AG04449 (cell line): ENCODE results near the gene FAM111B.
"Not testable (repeated sequence)": the region's sequence is repeated elsewhere in the genome, so short reads cannot be mapped to it uniquely, and the experiment has no call there.

Source experiments
- CTCF ChIA-PET: fragments of 350-600 bp; formaldehyde crosslinking; extraction: SDS; loops from one replicate; lab custom pipeline; 2021; ENCODE audit warnings: antibody characterized with exemption; lab: Yijun Ruan, JAX
- POLR2A ChIA-PET: fragments of 400-600, 350-600 bp; formaldehyde crosslinking; extraction: SDS; loops from one replicate; lab custom pipeline; 2020; ENCODE audit warnings: antibody characterized with exemption, inconsistent platforms; lab: Yijun Ruan, JAX
- DNase-seq: peaks from one replicate; pipeline ENCODE4 v3.0.0-alpha.2; 2010; ENCODE audit warnings: low read depth, low spot score
- H3K4me3 ChIP-seq: 2 replicates; pipeline ENCODE4 v1.5.1; 2011; ENCODE audit warnings: low read depth, mild to moderate bottlenecking, control low read depth, low read length
- TF ChIP-seq, protein P1 (sequence below): IDR thresholded peaks from one replicate; pipeline ENCODE4 v1.5.1; 2011; ENCODE audit warnings: mild to moderate bottlenecking, moderate library complexity, low read length, control low read depth, inconsistent platforms; ENCODE audit not compliant: insufficient read depth; ENCODE audit errors: missing control alignments

FAM111B gene

DNA sequence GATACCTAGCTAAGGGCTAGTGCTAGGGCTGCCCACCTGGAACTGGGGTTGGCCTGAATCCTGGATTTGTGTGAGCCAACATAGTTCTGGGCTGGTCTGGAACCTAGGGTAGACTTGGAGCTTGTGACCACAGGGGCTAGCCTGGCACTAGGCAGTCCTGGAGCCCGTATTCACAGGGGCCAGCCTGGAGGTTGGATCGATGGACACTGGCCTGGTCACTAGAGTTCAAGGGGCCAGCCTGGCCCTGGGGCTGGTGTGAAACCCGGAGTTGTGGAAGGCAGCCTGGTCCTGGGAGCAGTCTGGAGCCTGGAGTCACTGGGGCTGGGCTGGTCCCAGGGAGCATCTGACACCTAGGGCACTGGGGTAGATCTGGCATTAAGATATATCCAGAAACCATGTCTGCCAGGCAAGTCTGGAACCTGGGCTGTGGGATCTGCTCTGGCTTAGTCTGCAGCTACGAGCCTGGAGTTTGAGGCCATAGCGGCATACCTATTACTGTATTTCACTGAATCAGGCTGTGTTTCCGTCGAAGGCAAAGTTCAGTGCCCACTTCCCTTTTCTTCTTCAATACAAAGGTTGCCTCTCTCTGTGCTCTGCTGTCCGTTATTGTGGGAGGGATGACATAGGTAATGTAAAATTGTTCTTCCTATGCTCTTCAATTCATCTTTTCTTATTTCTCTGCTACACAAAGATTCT lies 30.0 kb upstream of the FAM111B start:
- TF ChIP-seq, protein P1, sequence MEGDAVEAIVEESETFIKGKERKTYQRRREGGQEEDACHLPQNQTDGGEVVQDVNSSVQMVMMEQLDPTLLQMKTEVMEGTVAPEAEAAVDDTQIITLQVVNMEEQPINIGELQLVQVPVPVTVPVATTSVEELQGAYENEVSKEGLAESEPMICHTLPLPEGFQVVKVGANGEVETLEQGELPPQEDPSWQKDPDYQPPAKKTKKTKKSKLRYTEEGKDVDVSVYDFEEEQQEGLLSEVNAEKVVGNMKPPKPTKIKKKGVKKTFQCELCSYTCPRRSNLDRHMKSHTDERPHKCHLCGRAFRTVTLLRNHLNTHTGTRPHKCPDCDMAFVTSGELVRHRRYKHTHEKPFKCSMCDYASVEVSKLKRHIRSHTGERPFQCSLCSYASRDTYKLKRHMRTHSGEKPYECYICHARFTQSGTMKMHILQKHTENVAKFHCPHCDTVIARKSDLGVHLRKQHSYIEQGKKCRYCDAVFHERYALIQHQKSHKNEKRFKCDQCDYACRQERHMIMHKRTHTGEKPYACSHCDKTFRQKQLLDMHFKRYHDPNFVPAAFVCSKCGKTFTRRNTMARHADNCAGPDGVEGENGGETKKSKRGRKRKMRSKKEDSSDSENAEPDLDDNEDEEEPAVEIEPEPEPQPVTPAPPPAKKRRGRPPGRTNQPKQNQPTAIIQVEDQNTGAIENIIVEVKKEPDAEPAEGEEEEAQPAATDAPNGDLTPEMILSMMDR = no peak
- H3K4me3 ChIP-seq = no peak overlapping the region
- ChIA-PET POLR2A (no interaction called here), CTCF (interaction anchor here (1.3 to 1.7 kb wide), 2 partner anchors 23 to 58 kb away, joined by 4 to 7 read pairs; no protein-coding TSS in a partner anchor)
- DNase-seq = no peak

DNA sequence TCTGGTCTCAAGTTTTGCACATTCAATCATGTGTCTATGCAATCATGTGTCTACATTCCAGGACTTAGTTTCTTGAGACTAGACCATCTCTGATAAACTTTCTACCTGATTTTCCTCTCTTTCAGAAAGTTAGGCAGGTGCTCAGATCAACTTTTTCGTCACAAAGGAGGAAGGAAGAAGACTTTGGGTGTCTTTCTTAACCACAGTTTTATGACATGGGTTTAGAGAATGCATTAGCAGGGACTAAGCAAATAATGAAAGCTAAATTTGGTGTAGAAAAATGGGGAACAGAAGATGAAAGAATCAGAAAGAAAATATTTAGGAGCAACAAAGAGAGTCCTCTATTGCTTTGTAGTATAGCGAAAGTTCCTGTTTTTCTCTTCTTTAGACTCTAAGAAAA lies 28.6 kb upstream of the FAM111B start:
- TF ChIP-seq, protein P1 = no peak
- POLR2A ChIA-PET = no interaction called here
- CTCF ChIA-PET = interaction anchor here (1.6 to 3.0 kb wide), 2 partner anchors 20 to 26 kb away, joined by 5 to 14 read pairs; no protein-coding TSS in a partner anchor
- no peak for DNase-seq
- no peak overlapping the region for H3K4me3 ChIP-seq

DNA sequence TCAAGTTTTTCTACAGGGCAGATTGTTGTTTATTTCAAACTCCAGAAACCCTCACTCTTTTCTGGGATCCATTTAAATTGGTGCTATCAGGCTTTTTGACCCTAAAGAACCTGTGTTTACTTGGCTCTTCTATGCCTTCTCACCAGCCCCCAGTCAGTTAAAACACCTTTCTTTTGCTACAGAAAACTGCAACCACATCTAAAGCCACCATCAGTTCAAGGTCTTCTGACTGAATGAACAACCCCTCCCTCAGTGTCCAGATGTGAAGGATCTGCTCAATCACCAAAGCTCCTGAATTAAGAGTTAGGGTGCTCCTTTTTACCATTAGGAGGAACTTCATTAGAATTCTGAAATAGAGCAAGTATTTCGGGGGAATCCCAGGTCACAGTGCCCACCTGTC lies 28.0 kb upstream of the FAM111B start:
- ChIA-PET POLR2A (interaction anchor here (0.6 kb wide), 1 partner anchor 1687 kb away, joined by 4 read pairs; no protein-coding TSS in a partner anchor), CTCF (interaction anchor here (1.4 to 3.0 kb wide), 3 partner anchors 21 to 63 kb away, joined by 3 to 14 read pairs (median 5); partner anchors contain the start of gene FAM111A)
- TF ChIP-seq, protein P1 = no peak
- H3K4me3 ChIP-seq = no peak overlapping the region
- DNase-seq = no peak

DNA sequence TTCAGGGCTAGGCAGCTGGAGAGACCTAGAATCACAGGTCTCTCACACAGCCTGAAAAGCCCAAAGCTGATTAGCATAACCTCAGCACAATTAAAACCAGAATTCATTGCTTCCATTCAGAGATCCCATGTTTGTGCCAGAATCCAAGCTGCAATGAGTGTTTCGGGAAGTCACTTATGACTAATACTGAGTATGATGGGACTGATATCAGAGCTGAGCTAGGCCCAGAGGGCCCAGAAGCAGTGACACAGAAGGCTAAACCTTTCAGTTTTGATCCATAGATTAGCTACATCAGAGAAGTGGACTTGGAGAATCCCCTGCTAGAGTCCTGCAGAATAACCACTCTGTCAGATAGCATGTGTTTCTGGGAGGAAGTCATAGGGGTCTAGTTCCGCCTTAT lies 26.6 kb upstream of the FAM111B start:
- DNase-seq, POLR2A ChIA-PET: not testable (repeated sequence)
- CTCF ChIA-PET = interaction anchor here (1.2 to 3.0 kb wide), 3 partner anchors 28 to 77 kb away, joined by 6 to 14 read pairs (median 7); no protein-coding TSS in a partner anchor

DNA sequence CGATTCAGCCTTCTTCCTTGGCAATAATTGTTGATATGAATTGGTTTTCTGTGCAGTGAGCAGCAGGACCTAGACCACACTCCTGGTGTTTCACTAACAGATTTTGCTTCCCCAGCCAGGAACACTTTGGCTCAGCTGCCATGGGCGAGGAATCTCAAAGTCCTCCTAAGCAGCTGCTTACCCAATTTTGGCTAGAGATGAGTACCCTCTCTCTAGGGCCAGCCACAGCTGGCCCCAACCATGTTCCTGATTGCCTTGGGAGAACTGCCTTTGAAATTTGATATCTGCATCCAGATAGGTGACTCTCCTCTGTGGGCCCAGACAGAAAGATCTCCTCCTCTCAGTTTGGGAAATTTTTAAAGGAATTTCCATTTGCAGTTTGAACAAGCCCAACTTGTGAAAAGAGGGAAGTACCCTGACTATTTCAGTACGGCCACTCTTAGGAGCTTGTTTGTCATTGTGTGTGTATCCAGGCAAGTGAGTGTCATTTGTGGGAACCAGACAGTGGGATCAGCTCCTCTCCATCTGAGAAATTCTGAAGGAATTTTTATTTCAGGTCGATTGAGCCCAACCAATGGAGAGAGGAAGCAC lies 25.5 kb upstream of the FAM111B start:
- POLR2A ChIA-PET, DNase-seq, H3K4me3 ChIP-seq: not testable (repeated sequence)
- CTCF ChIA-PET = interaction anchor here (1.8 kb wide), 1 partner anchor 55 kb away, joined by 7 read pairs; no protein-coding TSS in a partner anchor

More for the DNA sequence above, 26.6 kb upstream of the FAM111B start:
- H3K4me3 ChIP-seq = not testable (repeated sequence)

DNA sequence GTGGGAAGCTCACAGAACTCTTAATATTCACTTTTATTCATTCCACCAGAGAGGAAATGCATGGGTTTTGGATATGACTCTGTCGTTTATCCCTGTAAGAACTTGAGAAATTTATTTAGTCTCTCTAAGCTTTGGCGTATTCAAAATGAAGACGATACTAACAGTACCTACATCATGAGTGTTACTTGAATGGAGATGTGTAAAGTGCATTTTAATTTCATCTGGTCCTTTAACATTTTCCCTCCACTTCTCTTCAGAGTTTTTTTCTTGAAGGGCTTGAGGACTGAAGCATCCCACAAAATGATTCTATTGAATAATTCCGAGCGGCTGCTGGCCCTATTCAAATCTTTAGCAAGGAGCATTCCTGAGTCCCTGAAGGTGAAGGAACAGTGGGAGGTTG lies 21.0 kb upstream of the FAM111B start, which contains the start of gene GLYATL1B:
Gene GLYATL1B, plus strand, starts transcription at position 301 of the 400 bp plus-strand sequence. Its CDS starts 0 bp downstream, at position 301.
- CTCF ChIA-PET = interaction anchor here (0.9 kb wide), 1 partner anchor 72 kb away, joined by 3 read pairs; no protein-coding TSS in a partner anchor
- POLR2A ChIA-PET, DNase-seq, H3K4me3 ChIP-seq: not testable (repeated sequence)

DNA sequence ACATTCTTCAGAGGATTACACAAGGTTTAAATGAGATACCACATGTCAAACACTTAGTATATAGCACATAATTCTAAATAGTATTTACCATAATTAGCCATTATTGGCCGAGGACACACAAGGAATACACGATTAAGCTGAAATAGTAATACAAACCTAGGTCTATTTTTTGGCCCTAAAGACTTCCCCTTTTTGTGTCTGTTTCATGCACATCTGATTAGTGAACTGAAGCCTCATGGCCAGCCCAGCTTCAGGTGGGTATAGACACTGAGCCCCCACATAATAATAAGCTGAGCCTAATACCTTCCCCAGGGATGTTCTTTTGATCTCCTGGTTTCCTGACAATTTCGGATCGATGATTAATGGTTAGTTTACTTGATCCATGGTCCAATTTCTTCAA lies 18.9 kb upstream of the FAM111B start:
- ChIA-PET POLR2A (no interaction called here), CTCF (interaction anchor here (1.2 to 1.6 kb wide), 2 partner anchors 35 to 48 kb away, joined by 3 to 7 read pairs; no protein-coding TSS in a partner anchor)
- TF ChIP-seq, protein P1 = no peak
- H3K4me3 ChIP-seq = no peak overlapping the region
- no peak for DNase-seq

DNA sequence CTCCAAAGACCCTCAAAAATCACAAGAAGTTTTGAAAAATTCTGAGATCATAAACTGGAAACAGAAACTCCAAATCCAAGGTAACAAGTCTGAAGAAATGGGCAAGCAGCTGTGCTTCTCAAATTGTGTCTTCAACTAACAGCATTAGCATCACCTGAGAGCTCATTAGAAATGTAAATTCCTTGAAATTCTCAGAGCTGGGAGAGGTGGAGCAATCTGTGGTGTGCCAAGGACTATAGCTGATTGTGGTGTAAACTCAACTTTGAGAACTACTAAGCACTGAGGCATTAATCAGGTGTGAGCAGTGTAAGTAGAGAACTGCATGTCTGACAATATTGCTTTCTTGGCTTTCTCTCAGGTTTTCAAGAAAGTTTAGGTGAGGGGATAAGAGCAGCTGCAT lies 13.5 kb upstream of the FAM111B start:
- H3K4me3 ChIP-seq, DNase-seq, POLR2A ChIA-PET: not testable (repeated sequence)
- CTCF ChIA-PET = interaction anchor here (1.6 kb wide), 1 partner anchor 43 kb away, joined by 5 read pairs; no protein-coding TSS in a partner anchor

DNA sequence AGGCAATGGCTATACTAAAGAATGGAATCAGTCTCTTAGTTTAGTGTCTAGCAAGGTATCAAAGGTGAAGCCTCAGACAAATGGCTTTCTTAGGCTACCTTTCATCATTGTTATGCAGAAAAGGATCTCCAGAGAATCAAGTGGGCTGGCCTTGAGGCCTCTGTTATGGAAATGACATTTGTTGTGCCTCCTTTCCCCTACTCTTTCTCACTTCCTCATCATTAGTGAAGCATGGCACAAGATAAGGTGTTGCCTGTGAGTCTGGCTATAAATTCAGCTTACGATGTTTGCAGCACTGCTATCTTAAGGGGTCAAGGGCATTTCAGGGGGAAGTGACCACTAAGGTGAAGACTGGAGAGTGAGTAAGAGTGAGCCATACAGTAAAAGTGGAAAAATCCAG lies 11.8 kb upstream of the FAM111B start:
- DNase-seq, POLR2A ChIA-PET, H3K4me3 ChIP-seq: not testable (repeated sequence)
- CTCF ChIA-PET = interaction anchor here (1.2 to 5.3 kb wide), 4 partner anchors 40 to 66 kb away, joined by 4 to 67 read pairs (median 28); no protein-coding TSS in a partner anchor

DNA sequence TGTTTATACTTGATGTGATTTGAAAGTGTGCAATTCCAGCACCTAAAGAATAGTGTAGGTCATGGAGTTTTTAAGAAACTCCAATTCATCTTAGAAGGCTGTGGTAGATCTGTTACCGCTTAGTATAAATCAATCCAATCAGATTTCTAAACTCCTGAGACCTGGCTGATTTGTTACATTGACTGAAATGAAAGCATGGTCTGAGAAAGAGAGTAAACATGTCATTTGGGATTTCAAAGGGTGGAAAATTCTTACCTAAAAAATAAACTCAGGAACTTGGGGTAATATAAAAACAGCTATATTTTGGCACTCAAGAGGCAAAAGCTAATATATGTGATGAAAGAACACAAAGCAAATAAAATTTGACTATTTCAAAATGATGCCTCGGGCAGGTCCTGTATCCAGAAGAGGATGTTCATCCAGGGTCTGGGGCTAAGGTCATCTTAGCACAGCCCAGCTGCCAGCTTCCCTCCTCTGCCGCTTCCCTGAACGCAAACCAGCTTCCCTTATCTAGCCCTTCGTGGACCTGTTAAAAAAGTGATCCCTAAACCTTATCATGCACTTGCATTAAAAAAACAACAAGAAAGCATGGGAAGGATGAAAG lies 11.0 kb upstream of the FAM111B start:
- H3K4me3 ChIP-seq, POLR2A ChIA-PET, DNase-seq: not testable (repeated sequence)
- CTCF ChIA-PET = interaction anchor here (0.6 to 5.3 kb wide), 8 partner anchors 10 to 67 kb away, joined by 3 to 67 read pairs (median 6); partner anchors contain the start of gene FAM111B
